Uterus (tissue), 4 donors: ENCODE data around the gene PELI2. TPM values are rescaled to one million over a fixed set of nuclear protein-coding genes. Genes with fewer than 3 reads are reported as not detected.

Source experiments
- DNase-seq, 2 donors: peaks; one replicate each; pipeline ENCODE4 v3.0.0-alpha.2; 2019 to 2020
- H3K27ac ChIP-seq, 2 donors: fragments of 200-600 bp; sonication (generic); 1 replicate in 1 of 2; 2 replicates in 1 of 2; pipeline ENCODE4 v1.5.1; 2016 to 2018
- H3K27me3 ChIP-seq, 2 donors: fragments of 200-600 bp; sonication (generic); one replicate each; pipeline ENCODE4 v1.5.1; 2018 to 2019; ENCODE audit warnings: control low read depth in 1 of 2
- H3K36me3 ChIP-seq, 2 donors: fragments of 200-600 bp; sonication (generic); one replicate each; pipeline ENCODE4 v1.5.1; 2019; ENCODE audit warnings: control low read depth in 1 of 2
- H3K4me1 ChIP-seq, 2 donors: fragments of 200-600 bp; sonication (generic); one replicate each; pipeline ENCODE4 v1.5.1; 2018 to 2019; ENCODE audit warnings: control low read depth in 1 of 2
- H3K4me3 ChIP-seq, 2 donors: fragments of 200-600 bp; sonication (generic); 1 replicate in 1 of 2; 2 replicates in 1 of 2; pipeline ENCODE4 v1.5.1; 2018 to 2019; ENCODE audit warnings: mild to moderate bottlenecking in 1 of 2
- H3K9me3 ChIP-seq, 2 donors: fragments of 200-600 bp; sonication (generic); one replicate each; pipeline ENCODE4 v1.5.1; 2019; ENCODE audit warnings: control low read depth in 1 of 2
- CTCF ChIP-seq, 4 experiments: fragments of 200-600 bp in 2 of 4; fragments of 450-650 bp in 2 of 4; sonication (generic) in 2 of 4; IDR thresholded peaks; one replicate each; pipeline ENCODE4 v1.5.1; 2016 to 2019; ENCODE audit warnings: antibody characterized with exemption in 4 of 4, mild to moderate bottlenecking in 2 of 4, moderate library complexity in 1 of 4
- POLR2A ChIP-seq, 2 donors: fragments of 450-650 bp; IDR thresholded peaks; one replicate each; pipeline ENCODE4 v1.6.1; 2016; ENCODE audit warnings: antibody characterized with exemption in 2 of 2, mild to moderate bottlenecking in 1 of 2, moderate library complexity in 1 of 2
- intact Hi-C: fragments of 100-400 bp; cut with DNase I; formaldehyde crosslinking; loops from one replicate; pipeline ENCODE4 v1.15.1; 2023; ENCODE audit warnings: low total_unique reads
- total RNA-seq, 4 donors: library from RNA; depleted of rRNA in 3 of 4; stranded (reverse); fragments of >200 nt in 3 of 4; gene quantifications; one replicate each; pipeline versions ENCODE4 v1.1.0 to v1.2.4, GENCODE V29; 2014 to 2023
- donor health status: DM: yes; HTN: yes; CAD: no.

The PELI2 gene
- total RNA-seq, 4 donors from 2014 or later: 15.6 to 24.3 (median 17.0) TPM

DNA sequence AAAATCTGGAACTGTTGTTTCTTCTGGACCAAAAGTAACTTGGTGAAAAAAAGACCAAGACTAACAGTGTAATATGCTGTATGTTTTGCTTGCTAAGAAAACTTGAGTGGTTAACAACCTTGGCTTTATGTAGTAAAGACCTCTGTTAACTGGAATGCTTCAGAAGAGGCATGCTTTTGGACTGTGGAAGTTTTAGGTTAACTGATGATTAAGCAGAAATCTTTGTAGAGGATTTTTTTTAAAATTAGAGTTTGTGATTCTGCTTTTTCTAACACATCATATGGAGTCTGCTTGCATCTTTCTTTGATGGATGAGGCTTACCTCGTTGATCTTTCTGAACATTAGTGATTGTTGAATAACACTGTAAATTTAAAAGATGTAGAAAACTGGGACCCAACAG lies 17.5 kb downstream of the PELI2 start:
- DNase-seq: no peak
- Histone ChIP-seq H3K4me3 (no peak overlapping the region), H3K27ac (no peak overlapping the region), H3K27me3 (no peaks in the 10 kb centered on the region), H3K36me3 (no peaks in the 10 kb centered on the region), H3K4me1 (no peaks in the 10 kb centered on the region), H3K9me3 (no peaks in the 10 kb centered on the region)
- intact Hi-C loops: no loop called here
- TF ChIP-seq CTCF (IDR thresholded peaks at IDR 0.05) (no peak), POLR2A (IDR thresholded peaks at IDR 0.05) (no peak)

DNA sequence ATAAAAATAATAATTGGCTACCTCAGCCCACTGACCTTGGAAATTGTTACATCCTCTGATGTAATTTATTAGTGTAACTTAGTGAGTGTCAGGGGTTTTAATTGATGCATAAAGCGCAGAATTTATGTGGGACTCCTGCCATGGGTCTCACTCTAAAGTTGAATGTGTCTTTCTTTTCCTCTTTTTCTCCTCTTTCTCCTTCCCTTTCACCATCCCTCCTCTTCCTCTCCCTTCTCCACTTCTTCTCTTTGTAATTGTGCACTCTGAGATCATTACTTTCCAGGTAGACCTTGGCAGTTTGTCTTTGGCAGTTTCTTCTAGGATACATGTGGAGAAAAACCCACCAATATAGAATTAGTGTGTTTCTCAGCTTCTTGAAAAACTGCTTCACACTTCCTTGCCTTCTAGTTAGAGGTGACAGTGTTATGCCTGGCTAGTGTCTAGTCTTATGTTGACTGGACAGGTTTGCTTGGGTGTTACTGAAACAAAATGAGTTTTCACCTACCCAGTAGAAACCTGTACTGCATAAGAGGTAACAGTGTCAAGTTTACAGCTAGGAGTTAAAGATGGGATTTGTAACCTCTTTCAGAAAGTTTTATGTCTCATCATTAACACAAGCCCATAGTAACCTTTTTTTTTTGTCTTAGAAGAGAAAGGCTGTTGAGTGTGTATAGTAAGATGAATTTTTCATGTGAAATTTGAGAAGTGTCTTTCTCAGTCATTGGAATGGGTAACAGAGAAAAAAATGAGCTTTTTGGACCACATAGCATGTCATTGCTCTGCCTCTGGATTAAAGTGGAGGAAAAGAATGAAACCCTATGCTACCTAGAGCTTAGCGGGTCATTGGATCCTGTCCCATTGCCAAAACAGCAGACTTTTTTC lies 18.6 kb downstream of the PELI2 start:
- no peak overlapping the region for H3K27ac ChIP-seq
- H3K36me3 ChIP-seq: no peaks in the 10 kb centered on the region
- no peak overlapping the region for H3K4me3 ChIP-seq
- TF ChIP-seq CTCF (IDR thresholded peaks at IDR 0.05) (no peak), POLR2A (IDR thresholded peaks at IDR 0.05) (no peak)
- H3K27me3 ChIP-seq: no peaks in the 10 kb centered on the region
- no peaks in the 10 kb centered on the region for H3K9me3 ChIP-seq
- intact Hi-C loops: no loop called here
- no peak for DNase-seq
- no peaks in the 10 kb centered on the region for H3K4me1 ChIP-seq

DNA sequence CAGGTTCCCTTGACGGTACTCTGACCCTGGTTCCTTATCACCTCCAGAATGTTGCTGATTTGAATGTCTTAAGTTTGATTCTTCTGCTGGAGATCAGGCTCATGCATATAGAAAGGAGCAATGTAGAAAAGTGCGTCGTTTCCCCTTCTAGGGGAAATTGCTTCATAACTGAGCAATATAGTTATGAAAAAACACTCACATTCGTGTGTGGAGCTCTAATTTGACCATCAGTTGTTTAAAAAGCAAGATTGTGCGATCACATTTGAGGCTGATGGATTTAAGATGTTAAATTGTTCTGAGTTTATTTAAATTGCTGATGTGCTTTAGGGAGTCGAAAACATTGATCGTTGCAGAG lies 19.2 kb downstream of the PELI2 start:
- H3K4me1 ChIP-seq: no peaks in the 10 kb centered on the region
- no peak for TF ChIP-seq POLR2A (IDR thresholded peaks at IDR 0.05)
- TF ChIP-seq CTCF (IDR thresholded peaks at IDR 0.05): no peak
- intact Hi-C loops: no loop called here

GRCh38 chr14:56137849-56138248 lies 19.6 kb downstream of the PELI2 start:
- Histone ChIP-seq H3K4me3 (no peak overlapping the region), H3K27ac (no peak overlapping the region), H3K27me3 (no peaks in the 10 kb centered on the region), H3K36me3 (no peaks in the 10 kb centered on the region), H3K9me3 (no peaks in the 10 kb centered on the region), H3K4me1 (no peaks in the 10 kb centered on the region)
- intact Hi-C loops: no loop called here
- no peak for DNase-seq
- TF ChIP-seq CTCF (IDR thresholded peaks at IDR 0.05): no peak

More for the DNA sequence above, 19.2 kb downstream of the PELI2 start:
- Histone ChIP-seq H3K27ac (no peak overlapping the region), H3K4me3 (no peak overlapping the region), H3K36me3 (no peaks in the 10 kb centered on the region), H3K9me3 (no peaks in the 10 kb centered on the region), H3K27me3 (no peaks in the 10 kb centered on the region)
- no peak for DNase-seq

DNA sequence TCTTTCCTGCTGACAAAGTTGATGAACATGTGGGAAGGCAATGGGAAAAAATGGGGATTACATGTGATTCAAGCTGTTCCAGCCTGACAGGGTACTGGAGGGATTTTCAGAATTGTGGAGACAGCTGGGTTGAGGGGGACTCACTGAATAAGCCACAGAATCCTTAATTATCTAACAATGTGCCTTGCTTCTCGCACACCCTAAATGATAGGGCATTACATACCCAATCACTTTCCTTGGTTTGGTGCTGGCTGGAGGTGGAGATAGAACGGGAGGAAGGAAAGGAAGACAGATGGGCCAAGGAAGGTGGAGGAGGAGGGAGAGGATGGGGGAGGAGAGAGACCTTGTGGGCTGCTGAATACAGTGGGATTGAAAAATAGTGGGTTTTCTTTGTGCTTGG lies 20.7 kb downstream of the PELI2 start:
- DNase-seq: no peak
- Histone ChIP-seq H3K27ac (no peak overlapping the region), H3K36me3 (no peaks in the 10 kb centered on the region), H3K27me3 (no peaks in the 10 kb centered on the region), H3K9me3 (no peaks in the 10 kb centered on the region), H3K4me1 (no peaks in the 10 kb centered on the region), H3K4me3 (no peak overlapping the region)
- intact Hi-C loops: no loop called here
- no peak for TF ChIP-seq CTCF (IDR thresholded peaks at IDR 0.05)
